CD4-positive, alpha-beta T cell (primary cell): ENCODE results near the gene LRRTM1. TPM values are rescaled to one million over a fixed set of nuclear protein-coding genes. Genes with fewer than 3 reads are reported as not detected.

Experiments
- ATAC-seq: fragments of 200-7000 bp; cut with Tn5 transposase; one replicate; pipeline ENCODE4 v1.10.0; 2022; ENCODE audit warnings: mild to moderate bottlenecking; ENCODE audit not compliant: poor library complexity
- CTCF ChIA-PET: fragments of 350-600 bp; sonication (Branson Sonifier 250); formaldehyde crosslinking; loops from one replicate; lab custom pipeline; 2021; ENCODE audit warnings: antibody characterized with exemption, inconsistent platforms; lab: Charles Lee
- POLR2A ChIA-PET: fragments of 350-600 bp; sonication (Branson Sonifier 250); formaldehyde crosslinking; loops from one replicate; lab custom pipeline; 2021; ENCODE audit warnings: antibody characterized with exemption, inconsistent platforms; lab: Charles Lee
- DNase-seq, 14 experiments: peaks; one replicate each; pipeline ENCODE4 v3.0.0-alpha.2; 2013 to 2020; ENCODE audit warnings: mixed read lengths in 2 of 14
- H3K27ac ChIP-seq, 2 donors: one replicate each; pipeline versions ENCODE4 v1.5.1 to v1.7.0; 2013; ENCODE audit warnings: low read length in 2 of 2, low read depth in 1 of 2, mild to moderate bottlenecking in 1 of 2
- H3K27me3 ChIP-seq, 2 experiments: 1 replicate in 1 of 2; 2 replicates in 1 of 2; pipeline versions ENCODE4 v1.6.1 to v1.7.0; 2013; ENCODE audit warnings: low read length in 2 of 2, control low read depth in 1 of 2, mild to moderate bottlenecking in 1 of 2, moderate library complexity in 1 of 2; ENCODE audit not compliant: insufficient read depth in 2 of 2, control insufficient read depth in 1 of 2
- H3K36me3 ChIP-seq: one replicate; pipeline ENCODE4 v1.6.1; 2013; ENCODE audit warnings: low read length, control low read depth; ENCODE audit not compliant: insufficient read depth
- H3K4me1 ChIP-seq: one replicate; pipeline ENCODE4 v1.6.1; 2013; ENCODE audit warnings: low read length, control low read depth; ENCODE audit not compliant: insufficient read depth
- H3K4me3 ChIP-seq: one replicate; pipeline ENCODE4 v1.5.1; 2013; ENCODE audit warnings: mild to moderate bottlenecking, low read length, moderate library complexity
- H3K9me3 ChIP-seq, 2 experiments: 1 replicate in 1 of 2; 2 replicates in 1 of 2; pipeline versions ENCODE4 v1.6.1 to v1.7.0; 2013; ENCODE audit warnings: low read length in 2 of 2, mild to moderate bottlenecking in 2 of 2, control low read depth in 1 of 2, moderate library complexity in 1 of 2; ENCODE audit not compliant: control insufficient read depth in 1 of 2, insufficient read depth in 1 of 2
- H3K27ac Mint-ChIP-seq: one replicate; pipeline ENCODE4 v1.8.0; 2020; ENCODE audit warnings: mixed read lengths
- H3K27me3 Mint-ChIP-seq: one replicate; pipeline ENCODE4 v1.8.0; 2021; ENCODE audit warnings: mixed read lengths
- H3K36me3 Mint-ChIP-seq: one replicate; pipeline ENCODE4 v1.8.0; 2021; ENCODE audit warnings: low read depth, mixed read lengths
- H3K4me1 Mint-ChIP-seq: one replicate; pipeline ENCODE4 v1.8.0; 2021; ENCODE audit warnings: low read depth, mixed read lengths
- H3K4me3 Mint-ChIP-seq: one replicate; pipeline ENCODE4 v1.8.0; 2020; ENCODE audit warnings: mild to moderate bottlenecking, mixed read lengths
- H3K9me3 Mint-ChIP-seq: one replicate; pipeline ENCODE4 v1.8.0; 2020; ENCODE audit warnings: mixed read lengths
- CTCF ChIP-seq: fragments of 200-600 bp; IDR thresholded peaks from one replicate; pipeline ENCODE4 v1.8.0; 2022; ENCODE audit warnings: antibody characterized with exemption, mild to moderate bottlenecking
- intact Hi-C, 2 experiments: fragments of 100-400 bp; cut with DNase I in 1 of 2; cut with micrococcal nuclease in 1 of 2; formaldehyde crosslinking; loops; one replicate each; pipeline versions ENCODE4 v1.15.1 to v1.9.0; 2023 to 2025; cut with DNase I, micrococcal nuclease
- total RNA-seq, 174 experiments: library from RNA in 2 of 174; stranded (reverse) in 2 of 174; gene quantifications; one replicate each; pipeline ENCODE4 v1.2.3 and lab custom pipeline; 2021 to 2026

LRRTM1 gene
- total RNA-seq, 2 experiments from 2014 or later = not detected

GRCh38 chr2:80292474-80292873 lies 12.1 kb downstream of the LRRTM1 start:
- H3K4me1 ChIP-seq = no peaks in the 10 kb centered on the region
- peaks cover 9% of the 10 kb centered on the region for H3K27me3 Mint-ChIP-seq
- H3K9me3 ChIP-seq = no peaks in the 10 kb centered on the region
- ATAC-seq (no peak), DNase-seq (no peak)
- TF ChIP-seq CTCF = no peak
- H3K36me3 Mint-ChIP-seq = no peaks in the 10 kb centered on the region
- H3K27ac ChIP-seq = no peak overlapping the region
- ChIA-PET CTCF (no interaction called here), POLR2A (no interaction called here)
- intact Hi-C loops = no loop called here
- no peak overlapping the region for H3K4me3 ChIP-seq
- no peak overlapping the region for H3K4me3 Mint-ChIP-seq
- H3K4me1 Mint-ChIP-seq = no peaks in the 10 kb centered on the region
- H3K36me3 ChIP-seq = no peaks in the 10 kb centered on the region
- H3K27me3 ChIP-seq = no peaks in the 10 kb centered on the region
- H3K27ac Mint-ChIP-seq = no peak overlapping the region
- peaks cover 10% of the 10 kb centered on the region for H3K9me3 Mint-ChIP-seq

GRCh38 chr2:80291656-80292055 lies 12.9 kb downstream of the LRRTM1 start:
- H3K9me3 ChIP-seq = no peaks in the 10 kb centered on the region
- intact Hi-C loops = no loop called here
- Mint-ChIP-seq H3K4me3 (no peak overlapping the region), H3K27ac (no peak overlapping the region), H3K36me3 (no peaks in the 10 kb centered on the region), H3K9me3 (peaks cover 10% of the 10 kb centered on the region), H3K4me1 (no peaks in the 10 kb centered on the region), H3K27me3 (peaks cover 9% of the 10 kb centered on the region)
- no peaks in the 10 kb centered on the region for H3K36me3 ChIP-seq
- H3K27me3 ChIP-seq = no peaks in the 10 kb centered on the region
- POLR2A ChIA-PET = no interaction called here
- H3K4me3 ChIP-seq = no peak overlapping the region
- H3K4me1 ChIP-seq = no peaks in the 10 kb centered on the region
- ATAC-seq (no peak), DNase-seq (no peak)
- no peak overlapping the region for H3K27ac ChIP-seq
- TF ChIP-seq CTCF = no peak
- CTCF ChIA-PET = no interaction called here

- no peaks in the 10 kb centered on the region for H3K4me1 Mint-ChIP-seq
- CTCF ChIA-PET = no interaction called here
These were observed 16.0 kb downstream of the LRRTM1 start for GRCh38 chr2:80288576-80288975.

More at GRCh38 chr2:80288576-80288975, 16.0 kb downstream of the LRRTM1 start:
- H3K27ac Mint-ChIP-seq = no peak overlapping the region
- H3K27me3 Mint-ChIP-seq = no peaks in the 10 kb centered on the region
- H3K4me3 ChIP-seq = no peak overlapping the region
- H3K4me1 ChIP-seq = no peaks in the 10 kb centered on the region
- no peaks in the 10 kb centered on the region for H3K36me3 Mint-ChIP-seq
- H3K9me3 ChIP-seq = no peaks in the 10 kb centered on the region
- DNase-seq = no peak
- POLR2A ChIA-PET = no interaction called here
- H3K36me3 ChIP-seq = no peaks in the 10 kb centered on the region
- no peak overlapping the region for H3K4me3 Mint-ChIP-seq
- H3K9me3 Mint-ChIP-seq = peaks cover 12% of the 10 kb centered on the region
- no peak overlapping the region for H3K27ac ChIP-seq
- intact Hi-C loops = no loop called here
- H3K27me3 ChIP-seq = no peaks in the 10 kb centered on the region
- ATAC-seq = no peak
- TF ChIP-seq CTCF = no peak
